SH-SY5Y (cell line): ENCODE results near the gene PSMD11.

Experiments used
- GATA2 ChIP-seq: IDR thresholded peaks from 2 replicates; pipeline ENCODE4 v1.6.1; 2011; ENCODE audit warnings: mild to moderate bottlenecking, low read depth, low read length
- GATA3 ChIP-seq: IDR thresholded peaks from 2 replicates; pipeline ENCODE4 v1.6.1; 2011; ENCODE audit warnings: low read depth, mild to moderate bottlenecking, low read length, moderate library complexity

DNA sequence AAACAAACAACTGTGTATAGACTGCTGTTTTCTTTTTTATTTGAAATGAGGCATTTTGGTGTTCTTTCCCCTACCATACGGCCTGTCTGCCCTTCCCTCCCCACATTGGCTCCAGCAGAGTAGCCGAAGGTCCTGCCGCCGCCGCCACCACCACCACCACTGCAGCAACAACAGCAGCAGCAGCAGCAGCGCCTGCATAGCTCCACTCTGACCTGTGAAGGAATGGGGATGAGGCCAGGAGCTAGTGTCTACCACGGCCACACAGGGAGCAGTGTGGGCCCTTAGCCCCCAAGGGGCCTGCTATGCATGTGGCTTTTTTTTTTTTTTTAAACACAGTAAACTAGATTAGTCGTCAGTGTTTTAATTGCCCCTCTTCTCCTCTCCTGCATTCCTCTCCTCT lies 36.9 kb downstream of the PSMD11 start:
- TF ChIP-seq GATA2 (no peak), GATA3 (no peak)
